Heart right ventricle (tissue), 16 donors: ENCODE results near the gene NEUROD2. TPM values are rescaled to one million over a fixed set of nuclear protein-coding genes. Genes with fewer than 3 reads are reported as not detected.

Experiments
- ATAC-seq, 8 donors: fragments of 200-7000 bp; cut with Tn5 transposase; one replicate each; pipeline ENCODE4 v1.9.1; 2020; ENCODE audit warnings: mild to moderate bottlenecking in 8 of 8, moderate library complexity in 8 of 8, moderate number of reproducible peaks in 1 of 8
- DNase-seq, 2 donors: peaks; one replicate each; pipeline ENCODE4 v3.0.0-alpha.2; 2020
- H3K27ac ChIP-seq, 10 donors: fragments of 200-600 bp; sonication (generic) in 2 of 10; one replicate each; pipeline versions ENCODE4 v1.5.0 to v1.8.0; 2020 to 2022; ENCODE audit warnings: mild to moderate bottlenecking in 3 of 10
- H3K27me3 ChIP-seq, 7 donors: fragments of 200-600 bp; one replicate each; pipeline ENCODE4 v1.8.0; 2021 to 2022; ENCODE audit warnings: mild to moderate bottlenecking in 2 of 7
- H3K36me3 ChIP-seq, 9 donors: fragments of 200-600 bp; sonication (generic) in 1 of 9; one replicate each; pipeline versions ENCODE4 v1.5.0 to v1.8.0; 2020 to 2022; ENCODE audit warnings: mild to moderate bottlenecking in 2 of 9
- H3K4me1 ChIP-seq, 9 donors: fragments of 200-600 bp; sonication (generic) in 1 of 9; one replicate each; pipeline versions ENCODE4 v1.5.0 to v1.8.0; 2020 to 2022; ENCODE audit warnings: mild to moderate bottlenecking in 4 of 9
- H3K4me3 ChIP-seq, 10 donors: fragments of 200-600 bp; sonication (generic) in 2 of 10; one replicate each; pipeline versions ENCODE4 v1.5.0 to v1.8.0; 2020 to 2022; ENCODE audit warnings: mild to moderate bottlenecking in 7 of 10, moderate library complexity in 2 of 10
- H3K9me3 ChIP-seq, 11 donors: fragments of 200-600 bp in 10 of 11; sonication (generic) in 2 of 11; one replicate each; pipeline versions ENCODE4 v1.5.0 to v1.8.0; 2013 to 2022; ENCODE audit warnings: mild to moderate bottlenecking in 2 of 11, control low read depth in 1 of 11, moderate library complexity in 1 of 11
- CTCF ChIP-seq, 9 donors: fragments of 200-600 bp; sonication (generic) in 2 of 9; IDR thresholded peaks; one replicate each; pipeline versions ENCODE4 v1.5.0 to v1.8.0; 2021 to 2022; ENCODE audit warnings: antibody characterized with exemption in 9 of 9, mild to moderate bottlenecking in 5 of 9, moderate library complexity in 1 of 9
- WGBS, 2 donors: extraction: QIAGEN DNeasy Blood & Tissue Kit; methylation state at CpG; one replicate each; pipeline ENCODE4 v1.1.7; 2013; ENCODE audit warnings: inconsistent platforms in 1 of 2; 5-methylcytosine and 5-hydroxymethylcytosine counted together
- intact Hi-C, 10 donors: fragments of 100-400 bp; cut with DNase I; formaldehyde crosslinking; loops; one replicate each; pipeline versions ENCODE4 v1.11.1 to v1.14.2; 2022
- polyA plus RNA-seq, 2 donors: library from polyadenylated mRNA; stranded (reverse); fragments of 200-250 nt; gene quantifications; one replicate each; pipeline ENCODE4 v1.2.3, GENCODE V29; 2013
- total RNA-seq, 10 donors: library from RNA; stranded (reverse); fragmentation: NEBNext Ultra II Directional in 3 of 10; extraction: Animal tissue kit (Norgen Biotek cat#: 25700) in 3 of 10; gene quantifications; one replicate each; pipeline versions ENCODE4 v1.2.1 to v1.2.4, GENCODE V29; 2021 to 2023
- donor health status: Arrhythmogenic right ventricular cardiomyopathy.
- donor health status: ischemic (EF 13 %, LVEDD 7.1; RV severe dilation, severe dysfunction).
- donor health status: healthy with polysubstance abuse.
- donor health status: DM: no; HTN: yes; CAD: no.
- donor health status: DM: no; HTN: no; CAD: no.
- donor health status: ischemic (EF 25% LVEDD 6.9; RV normal size, moderate dysfunction).
- donor health status: ischemic (EF 25% LVEDD 5.7; RV mildly dilated, moderate dysfunction).
- donor health status: healthy.
- donor health status: DM: yes; HTN: yes; CAD: no.
- donor health status: Ischemic cardiomyopathy.
- donor health status: ischemic (EF 35%, LVEDD 5.7; RV mildly dilated, moderate dysfunction).
- donor health status: nonischemic (EF 11% LVEDD 7.7; RV severe dilation, severe dysfunction).
- donor health status: DM: yes; HTN: yes; CAD: no.
- donor health status: PGD.
- donor health status: ischemic (EF 29% LVEDD 5.4; RV normal size, mild dysfunction).
- donor health status: nonischemic (EF 23%, LVEDD 6.1; RV moderate dilation, normal function).

Gene NEUROD2
- total and polyA plus RNA-seq, 12 donors: not detected

- intact Hi-C loops: loop anchor here in 2 of 10 donors (5.0 kb wide), 1 partner anchor 37 kb away; no protein-coding TSS in a partner anchor
- peaks cover 0 to 71% (median 50%) of the 10 kb centered on the region in 7 donors for H3K27me3 ChIP-seq
- no peak overlapping the region for H3K27ac ChIP-seq
- no peak for DNase-seq
- 85 to 91% methylated on average over 3 of the region's 3 CpGs for WGBS, 2 donors
- ATAC-seq: no peak
- no peaks in the 10 kb centered on the region for H3K9me3 ChIP-seq
- peaks cover 0 to 15% (median 9%) of the 10 kb centered on the region in 9 donors for H3K4me1 ChIP-seq
- no peaks in the 10 kb centered on the region for H3K36me3 ChIP-seq
- no peak overlapping the region for H3K4me3 ChIP-seq
- TF ChIP-seq CTCF (IDR thresholded peaks at IDR 0.05): no peak
Observed at GRCh38 chr17:39614545-39615157, 6.9 kb upstream of the NEUROD2 start.

- intact Hi-C loops: no loop called here
- peaks cover 9 to 73% (median 66%) of the 10 kb centered on the region in 7 donors for H3K27me3 ChIP-seq
- no peak overlapping the region for H3K27ac ChIP-seq
- no peaks in the 10 kb centered on the region for H3K36me3 ChIP-seq
- WGBS, 2 donors: 68 to 69% methylated on average over 7 of the region's 7 CpGs
- ATAC-seq: no peak
- TF ChIP-seq CTCF (IDR thresholded peaks at IDR 0.05): no peak
- H3K4me3 ChIP-seq: no peak overlapping the region
- H3K9me3 ChIP-seq: no peaks in the 10 kb centered on the region
- peaks cover 0 to 7% (median 4%) of the 10 kb centered on the region in 9 donors for H3K4me1 ChIP-seq
- DNase-seq: no peak
Observed at GRCh38 chr17:39612935-39613464, 5.3 kb upstream of the NEUROD2 start.

- H3K4me1 ChIP-seq: peaks cover 0 to 10% (median 4%) of the 10 kb centered on the region in 9 donors
- 75% methylated on average over 22 of the region's 22 CpGs for WGBS, 2 donors
- ATAC-seq: no peak
- peaks cover 16 to 79% (median 72%) of the 10 kb centered on the region in 7 donors for H3K27me3 ChIP-seq
- no peaks in the 10 kb centered on the region for H3K36me3 ChIP-seq
- H3K27ac ChIP-seq: no peak overlapping the region
- DNase-seq: no peak
- intact Hi-C loops: no loop called here
- no peaks in the 10 kb centered on the region for H3K9me3 ChIP-seq
- TF ChIP-seq CTCF (IDR thresholded peaks at IDR 0.05): no peak
- no peak overlapping the region for H3K4me3 ChIP-seq
Observed at GRCh38 chr17:39612291-39612894, 4.7 kb upstream of the NEUROD2 start.

- Histone ChIP-seq H3K27me3 (peaks cover 23 to 81% (median 77%) of the 10 kb centered on the region in 7 donors), H3K36me3 (no peaks in the 10 kb centered on the region), H3K9me3 (no peaks in the 10 kb centered on the region), H3K27ac (no peak overlapping the region), H3K4me3 (no peak overlapping the region), H3K4me1 (peaks cover 3 to 15% (median 9%) of the 10 kb centered on the region in 9 donors)
- intact Hi-C loops: no loop called here
- 86 to 87% methylated on average over 9 of the region's 9 CpGs for WGBS, 2 donors
- no peak for DNase-seq
- TF ChIP-seq CTCF (IDR thresholded peaks at IDR 0.05): no peak
- no peak for ATAC-seq
Observed at GRCh38 chr17:39611401-39612112, 3.8 kb upstream of the NEUROD2 start.
